HG02884 (cell line): ENCODE data around the gene SORBS2.
"Not testable (repeated sequence)": the region's sequence is repeated elsewhere in the genome, so short reads cannot be mapped to it uniquely, and the experiment has no call there.

Experiments
- ATAC-seq: cut with Tn5 transposase; IDR thresholded peaks from one replicate; pipeline ENCODE4 v1.9.1; 2021; ENCODE audit warnings: mild to moderate bottlenecking, moderate library complexity; ENCODE audit not compliant: unreplicated experiment

Gene SORBS2

DNA sequence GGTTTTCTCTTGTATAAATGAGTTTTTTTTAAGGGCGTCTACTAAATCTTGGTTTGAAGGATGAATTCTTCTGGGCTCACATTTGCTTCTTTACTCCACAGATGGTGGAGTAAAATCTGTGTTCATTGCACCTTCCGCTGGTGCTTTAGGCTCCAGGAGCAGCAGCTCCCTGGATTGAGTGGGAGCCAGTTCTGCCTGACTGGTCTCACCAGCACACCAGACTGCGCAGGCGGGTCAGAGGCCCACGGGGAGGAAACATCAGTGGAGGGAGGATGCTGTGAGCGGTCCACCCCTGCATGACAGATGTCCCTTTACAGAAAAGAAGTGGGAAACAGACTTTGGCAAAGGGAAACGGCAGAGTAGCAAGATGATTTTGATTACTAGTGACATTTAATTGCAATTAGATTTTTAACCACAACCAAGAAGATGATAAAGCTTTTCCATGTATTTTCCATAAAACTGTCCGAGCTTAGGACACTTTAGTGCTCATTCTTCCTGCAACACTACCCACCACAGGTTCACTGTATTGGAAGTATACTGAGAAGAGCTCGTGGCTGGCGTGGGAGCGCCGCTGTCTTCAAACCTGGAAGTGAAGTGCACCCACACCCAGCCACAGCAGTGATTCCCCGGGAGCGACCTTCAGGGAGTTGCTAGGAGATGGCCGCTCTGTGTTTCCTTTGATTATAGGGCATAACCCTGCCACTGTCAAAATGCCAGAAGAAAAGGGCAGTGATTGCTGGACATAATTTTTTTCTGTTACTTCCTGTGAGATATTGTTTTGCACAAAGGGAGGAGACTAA, 95.2 kb downstream of the SORBS2 start:
- ATAC-seq, result no peak

DNA sequence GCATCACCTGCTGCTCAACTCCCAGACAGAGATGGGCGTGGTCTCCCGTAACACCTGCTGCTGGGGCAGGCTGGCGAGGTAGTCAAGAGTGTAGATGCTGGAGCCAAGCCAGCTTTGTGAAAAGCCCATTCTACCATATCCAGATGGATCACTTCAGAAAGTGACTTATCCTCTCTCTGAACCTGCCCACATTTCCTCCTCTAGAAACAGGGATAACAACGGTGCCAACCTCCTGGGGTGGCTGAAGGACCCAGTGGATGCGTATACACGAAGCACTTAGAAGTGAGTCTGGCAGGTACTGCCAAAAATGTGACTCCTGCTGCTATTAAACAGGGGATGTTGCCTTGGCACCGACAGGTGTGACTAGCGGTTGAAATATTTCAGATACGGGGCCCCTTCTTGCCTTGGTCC, 95.8 kb downstream of the SORBS2 start:
- no peak for ATAC-seq

DNA sequence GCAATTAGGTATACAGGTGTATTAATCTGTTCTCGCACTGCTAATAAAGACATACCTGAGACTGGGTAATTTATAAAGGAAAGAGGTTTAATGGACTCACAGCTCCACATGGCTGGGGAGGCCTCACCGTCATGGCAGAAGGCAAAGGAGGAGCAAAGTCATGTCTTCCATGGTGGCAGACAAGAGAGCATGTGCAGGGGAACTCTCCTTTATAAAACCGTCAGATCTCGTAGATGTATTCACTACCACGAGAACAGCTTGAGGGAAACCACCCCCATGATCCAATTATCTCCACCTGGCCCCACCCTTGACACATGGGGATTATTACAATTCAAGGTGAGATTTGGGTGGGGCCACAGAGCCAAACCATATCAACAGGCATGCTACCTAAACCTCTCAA, 97.5 kb downstream of the SORBS2 start:
- ATAC-seq, result not testable (repeated sequence)

DNA sequence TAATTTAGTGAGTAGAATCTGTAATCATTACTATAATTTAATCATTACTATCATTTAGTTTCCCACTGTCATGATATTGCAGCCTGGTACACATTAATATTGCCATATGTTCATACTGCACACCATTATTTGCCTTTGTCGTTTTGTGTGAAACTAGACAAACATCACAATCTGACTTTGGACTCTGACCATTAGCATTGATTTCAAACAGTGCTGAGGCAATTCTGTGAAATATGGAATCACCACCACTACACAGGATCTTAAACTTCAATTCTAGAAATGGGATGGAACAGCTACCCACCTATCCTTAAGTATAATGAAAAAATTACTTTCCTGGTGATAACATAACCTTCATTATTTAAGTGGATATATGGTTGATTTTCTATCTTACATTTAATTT, 98.3 kb downstream of the SORBS2 start:
- ATAC-seq, result no peak

DNA sequence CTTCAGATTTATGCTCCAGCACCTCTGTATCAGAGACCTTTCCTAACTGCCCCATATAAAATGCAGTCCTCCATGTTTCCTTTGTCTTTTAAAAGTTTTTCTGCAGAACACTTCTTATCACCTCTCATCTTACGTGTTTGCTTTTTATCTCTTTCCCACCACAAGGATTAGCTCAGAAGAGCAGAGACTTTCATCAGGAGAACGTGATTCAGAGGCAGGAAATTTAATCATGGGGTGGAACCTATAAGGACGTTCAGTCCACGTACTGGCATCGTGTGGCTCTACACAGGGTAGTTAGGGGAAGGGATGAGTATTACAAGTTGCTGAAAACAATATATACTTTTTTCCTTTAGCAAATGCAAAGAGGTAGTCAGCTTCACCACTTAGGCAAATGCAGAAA, 98.7 kb downstream of the SORBS2 start:
- no peak for ATAC-seq

DNA sequence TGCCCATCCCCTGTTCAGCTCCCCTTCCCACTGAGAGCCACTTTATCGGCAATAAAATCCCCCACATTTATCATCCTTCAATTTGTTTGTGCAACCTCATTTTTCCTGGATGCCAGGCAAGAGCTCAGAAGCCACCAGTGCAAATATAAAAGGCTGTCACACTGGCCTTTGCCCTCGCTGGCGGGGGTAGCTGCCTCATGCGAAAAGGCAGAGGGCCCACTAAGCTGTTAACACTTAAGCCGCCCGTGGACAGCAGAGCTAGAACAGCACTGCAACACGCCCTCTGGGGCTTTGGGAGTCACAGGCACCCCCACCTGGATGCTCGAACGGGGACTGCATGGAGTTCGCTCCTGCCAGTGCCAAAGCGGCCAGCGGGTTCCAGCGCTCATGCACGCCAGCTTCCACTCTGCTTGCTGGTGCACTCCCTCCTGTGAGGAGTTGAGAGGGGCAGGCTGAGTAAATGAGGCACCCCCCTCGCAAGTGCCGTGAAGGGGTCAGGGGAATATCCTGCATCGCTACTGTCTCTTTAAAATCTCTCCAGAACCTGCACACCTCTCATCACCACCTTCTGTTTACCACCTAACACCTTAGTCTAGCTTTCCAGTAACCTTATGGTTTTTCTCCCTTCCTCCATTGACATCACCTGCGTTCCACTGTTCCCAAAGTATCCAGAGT, 99.5 kb downstream of the SORBS2 start:
- ATAC-seq, result no peak

DNA sequence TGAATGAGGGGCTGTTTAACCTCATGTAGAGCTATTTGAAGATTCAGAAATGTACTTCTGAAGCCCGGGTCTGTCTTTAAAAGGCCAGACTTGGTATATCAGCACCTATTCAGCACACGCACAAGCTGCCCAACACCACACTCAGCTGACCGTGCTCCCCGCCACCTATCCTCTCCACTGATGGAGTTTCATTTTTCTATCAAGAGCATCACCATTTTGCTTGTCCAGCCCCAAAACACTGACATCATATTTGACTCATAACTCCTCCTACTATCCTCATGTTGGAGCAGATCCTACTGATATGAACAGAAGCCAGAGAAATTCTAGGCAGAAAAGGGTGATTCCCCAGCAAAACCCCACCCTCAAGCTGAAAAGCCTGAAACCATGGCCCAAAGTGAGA, 100.3 kb downstream of the SORBS2 start:
- ATAC-seq, result no peak

DNA sequence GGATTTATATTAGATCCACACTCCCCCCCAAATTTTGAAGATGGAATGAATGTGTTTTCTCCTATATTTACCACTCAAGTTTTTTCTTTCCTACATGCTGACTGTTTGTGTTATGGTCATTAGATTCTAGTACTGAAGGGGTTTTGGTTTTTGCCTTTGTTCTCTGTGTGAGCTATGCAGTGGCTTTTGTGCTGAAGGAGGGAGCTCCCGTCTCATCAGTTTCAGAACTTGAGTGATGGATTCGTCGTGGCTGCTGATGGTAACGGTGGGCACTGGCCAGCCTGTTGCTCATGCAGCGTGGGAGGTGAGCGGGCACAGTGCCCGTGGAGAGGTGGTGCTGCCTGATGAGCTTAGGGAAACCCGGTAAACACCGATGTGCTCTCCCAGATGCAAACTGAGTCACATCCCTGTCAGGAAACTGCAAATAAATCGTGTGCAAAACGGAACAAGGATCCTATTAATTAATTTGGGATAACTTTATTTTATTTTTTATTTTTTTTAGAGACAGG, 101.5 kb downstream of the SORBS2 start:
- no peak for ATAC-seq

DNA sequence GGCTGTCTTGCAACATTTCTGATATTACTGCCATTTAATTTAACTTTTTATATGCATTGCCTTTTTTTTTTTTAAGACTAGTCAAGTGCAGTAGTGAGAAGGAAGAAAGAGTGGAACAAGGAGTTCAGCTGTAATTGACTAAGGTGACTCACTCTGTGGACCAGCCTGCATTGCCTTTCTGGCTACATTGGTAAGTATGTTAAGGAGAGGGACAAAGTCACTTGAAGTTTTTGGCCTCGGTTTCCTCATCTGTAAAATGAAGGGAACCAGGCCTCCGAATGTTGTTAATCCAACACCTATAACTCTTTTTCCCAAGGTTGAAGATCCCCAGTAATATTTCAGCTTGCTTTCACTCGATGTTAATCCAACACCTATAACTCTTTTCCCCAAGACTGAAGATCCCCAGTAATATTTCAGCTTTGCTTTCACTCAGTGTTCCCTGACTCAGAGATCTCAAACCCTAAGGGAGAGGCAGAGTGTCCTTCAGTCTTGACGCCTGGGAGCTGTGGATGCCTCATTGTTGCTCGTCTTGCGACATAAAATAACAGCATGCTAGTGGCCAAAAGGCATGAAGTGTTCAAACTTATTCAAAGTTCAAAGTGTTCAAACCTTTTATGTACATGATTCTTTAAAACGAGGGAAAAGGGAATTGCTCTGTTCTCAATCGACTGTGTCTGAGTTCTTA, 102.0 kb downstream of the SORBS2 start:
- ATAC-seq, result no peak

DNA sequence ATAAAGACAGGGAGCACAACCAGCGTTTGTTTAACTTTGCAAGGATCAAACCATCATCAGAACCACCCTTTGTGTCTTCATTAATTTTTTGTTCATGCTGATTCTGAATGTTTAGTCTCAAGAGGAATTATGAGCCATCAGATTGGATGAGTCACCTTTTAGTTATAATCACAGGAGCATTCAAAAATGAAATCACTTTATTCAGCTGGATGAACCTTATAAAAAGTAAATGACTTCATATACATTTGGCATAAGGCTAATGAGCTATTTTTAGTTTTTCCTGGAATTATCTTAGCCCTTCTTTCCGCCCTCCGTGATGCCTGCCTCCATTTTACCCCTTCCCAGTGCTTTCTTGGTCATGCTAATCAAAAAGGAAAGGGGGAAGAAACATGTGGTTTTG, 103.6 kb downstream of the SORBS2 start:
- ATAC-seq, result no peak

DNA sequence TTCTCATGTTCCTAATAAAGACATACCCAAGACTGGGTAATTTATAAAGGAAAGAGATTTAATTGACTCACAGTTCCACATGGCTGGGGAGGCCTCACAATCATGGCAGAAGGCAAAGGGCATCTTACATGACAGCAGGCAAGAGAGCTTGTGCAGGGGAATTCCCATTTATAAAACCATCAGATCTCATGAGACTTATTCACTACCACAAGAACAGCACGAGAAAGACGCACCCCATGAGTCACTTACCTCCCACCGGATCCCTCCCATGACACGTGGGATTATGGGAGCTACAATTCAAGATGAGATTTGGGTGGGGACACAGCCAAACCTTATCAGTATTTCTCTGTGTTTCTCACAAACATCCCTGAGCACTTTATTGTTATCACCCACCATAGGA, 104.4 kb downstream of the SORBS2 start:
- ATAC-seq, result peak; percentile 55

DNA sequence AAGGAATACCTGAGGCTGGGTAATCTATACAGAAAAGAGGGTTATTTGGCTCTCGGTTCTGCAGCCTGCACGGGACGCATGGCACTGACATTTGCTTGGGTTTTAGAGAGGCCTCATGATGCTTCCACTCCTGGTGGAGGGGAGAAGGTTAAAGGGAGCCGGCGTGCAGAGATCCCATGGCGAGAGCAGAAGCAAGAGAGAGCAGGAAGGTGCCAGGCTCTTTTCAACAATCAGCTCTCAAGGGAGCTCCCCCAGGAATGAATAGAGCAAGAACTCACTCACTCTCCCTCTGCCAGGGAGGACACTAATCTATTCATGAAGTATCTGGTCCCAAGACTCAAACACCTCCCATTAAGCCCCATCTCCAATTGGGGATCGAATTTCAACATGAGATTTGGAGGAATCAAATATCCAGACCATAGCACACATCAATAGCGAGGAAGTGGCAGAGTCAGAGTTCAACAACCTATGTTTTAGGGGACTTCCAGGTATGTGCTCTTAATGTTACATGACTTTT, 109.8 kb downstream of the SORBS2 start:
- ATAC-seq, result no peak

DNA sequence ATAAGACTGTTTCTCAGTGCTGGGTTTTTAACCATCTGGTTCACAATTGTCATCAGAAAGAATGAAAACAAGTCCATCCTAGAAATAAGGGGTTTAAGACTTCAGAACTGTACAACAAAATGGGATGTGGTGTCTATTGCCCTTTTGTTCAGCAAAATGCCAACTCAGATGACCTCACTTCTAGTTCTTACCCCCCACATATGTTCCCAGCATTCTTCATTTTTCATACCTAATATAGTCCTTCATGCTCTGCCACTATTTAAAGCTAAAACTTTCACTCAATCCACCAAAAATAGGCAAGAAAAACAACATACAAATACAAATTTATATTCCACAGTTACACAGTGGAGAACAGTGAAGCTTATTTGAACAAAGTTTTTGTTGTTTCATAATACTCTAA, 111.4 kb downstream of the SORBS2 start:
- ATAC-seq, result no peak

DNA sequence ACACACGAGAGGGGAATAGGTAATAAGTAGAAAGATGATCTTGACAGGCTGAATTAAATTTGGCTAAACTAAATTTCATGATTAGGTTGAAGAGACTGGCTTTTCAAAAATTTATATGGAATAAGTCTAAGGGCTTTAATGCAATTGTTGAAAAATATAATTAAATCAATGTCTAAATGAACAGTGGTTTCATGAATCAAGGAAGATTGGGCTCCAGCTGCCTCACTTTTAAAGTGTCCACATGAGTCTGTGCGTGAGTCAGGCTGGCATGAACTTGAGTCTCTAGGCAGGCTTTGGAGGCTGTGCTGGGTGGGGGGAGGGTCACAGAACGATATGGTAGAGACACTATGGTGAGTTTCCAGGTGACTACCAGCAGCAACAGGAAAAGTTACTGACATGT, 111.9 kb downstream of the SORBS2 start:
- no peak for ATAC-seq

DNA sequence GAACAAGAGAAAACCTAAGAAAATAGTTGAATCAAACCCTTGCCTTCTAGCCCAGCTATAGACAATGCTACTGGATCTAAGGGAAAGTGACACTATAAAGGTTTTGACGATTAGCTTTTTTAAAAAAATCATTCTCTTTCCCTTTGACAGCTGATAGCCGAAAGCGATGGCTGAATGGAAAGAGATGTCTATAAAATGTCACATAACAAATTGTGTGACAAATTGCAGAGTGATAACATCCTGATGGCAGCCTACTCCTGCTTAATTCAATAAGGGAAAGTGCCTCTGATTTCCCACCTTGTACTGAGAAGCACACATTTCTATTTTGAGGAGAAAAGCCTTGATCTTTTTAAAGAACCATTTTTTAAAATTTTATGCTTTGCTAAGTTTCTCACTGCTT, 114.5 kb downstream of the SORBS2 start:
- no peak for ATAC-seq

DNA sequence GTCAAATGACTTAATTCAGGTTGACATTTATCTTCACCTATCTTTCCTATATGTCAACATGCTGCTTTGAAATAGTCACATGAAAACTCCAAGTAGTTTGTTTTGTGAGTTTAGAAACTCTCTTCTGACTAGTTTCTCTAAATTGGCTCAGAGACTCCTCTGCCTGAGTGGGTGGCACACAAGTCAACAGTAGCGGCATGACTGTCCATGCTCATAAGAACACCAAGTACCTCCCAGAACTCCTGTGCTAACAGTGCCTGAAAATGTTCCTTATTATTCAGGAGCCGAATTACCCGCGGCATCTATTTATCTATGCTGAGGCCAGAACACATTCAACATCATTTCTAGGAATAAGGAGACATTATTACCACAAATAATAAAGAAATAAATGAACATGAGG, 116.3 kb downstream of the SORBS2 start:
- no peak for ATAC-seq

DNA sequence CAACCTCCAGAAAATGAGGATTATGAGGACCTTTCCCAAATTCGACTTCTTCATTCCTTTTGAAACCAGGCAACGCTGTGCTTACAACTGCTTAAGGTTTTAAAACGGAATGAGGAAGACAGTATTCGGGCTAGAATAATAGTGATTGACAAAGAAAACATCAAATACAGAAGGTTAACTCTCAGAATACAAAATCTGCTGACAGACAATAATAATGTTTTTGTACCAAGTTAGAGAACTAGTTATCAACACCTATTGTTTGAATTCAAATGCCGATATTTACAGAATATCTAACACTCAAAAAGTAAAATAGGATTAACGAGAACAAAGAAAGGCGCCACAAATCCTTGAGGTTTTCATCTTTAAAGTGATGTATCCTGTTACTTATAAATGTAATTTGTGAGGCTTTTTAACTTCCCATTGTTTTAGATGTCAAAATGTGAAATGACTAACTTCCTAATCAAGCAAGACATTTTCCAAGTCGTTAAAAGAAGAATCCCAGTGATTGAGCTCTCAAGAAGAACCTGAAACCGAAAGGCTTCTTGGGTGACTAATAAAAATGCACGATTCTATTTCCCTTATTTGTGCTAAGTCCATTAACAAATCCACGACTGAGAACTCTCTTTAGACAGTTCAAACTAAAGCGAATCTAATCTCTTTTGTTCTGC, 118.3 kb downstream of the SORBS2 start:
- no peak for ATAC-seq

DNA sequence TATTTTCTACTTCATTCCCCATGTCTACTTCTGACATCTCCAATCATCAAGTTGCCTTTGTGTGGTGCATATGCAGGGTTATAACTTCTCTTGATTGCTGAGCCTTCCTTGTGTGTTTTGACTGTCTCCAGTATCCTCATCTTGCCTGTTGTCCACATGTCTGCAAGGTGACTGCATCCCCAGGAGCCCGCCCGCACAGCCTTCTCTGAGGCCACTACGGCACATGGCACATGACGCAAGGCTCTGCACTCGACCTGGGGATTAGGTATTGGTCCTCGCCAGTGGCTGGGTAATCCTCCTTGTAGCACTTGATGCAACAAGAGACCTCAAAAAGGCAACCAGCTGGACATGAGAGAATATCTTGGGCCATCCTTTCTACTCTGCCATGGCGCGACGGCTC, 122.6 kb downstream of the SORBS2 start:
- no peak for ATAC-seq

DNA sequence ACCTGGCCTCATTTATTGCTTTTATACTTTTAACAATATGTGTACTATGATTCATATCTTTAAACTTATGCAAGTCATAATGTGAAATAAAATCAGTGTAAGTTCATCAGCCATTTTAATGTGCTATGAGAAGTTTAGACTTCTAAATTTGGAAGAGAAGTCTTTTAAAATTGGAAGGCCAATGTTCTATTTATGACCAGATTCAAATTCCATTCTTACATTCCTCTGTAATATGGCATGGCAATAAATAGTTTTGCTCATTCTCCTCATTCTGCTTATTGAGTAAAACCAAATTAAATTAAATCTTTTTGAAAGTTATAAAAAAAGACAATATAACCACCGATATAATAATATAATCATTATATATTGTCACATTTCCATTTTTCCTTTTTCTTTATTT, 126.2 kb downstream of the SORBS2 start:
- no peak for ATAC-seq

DNA sequence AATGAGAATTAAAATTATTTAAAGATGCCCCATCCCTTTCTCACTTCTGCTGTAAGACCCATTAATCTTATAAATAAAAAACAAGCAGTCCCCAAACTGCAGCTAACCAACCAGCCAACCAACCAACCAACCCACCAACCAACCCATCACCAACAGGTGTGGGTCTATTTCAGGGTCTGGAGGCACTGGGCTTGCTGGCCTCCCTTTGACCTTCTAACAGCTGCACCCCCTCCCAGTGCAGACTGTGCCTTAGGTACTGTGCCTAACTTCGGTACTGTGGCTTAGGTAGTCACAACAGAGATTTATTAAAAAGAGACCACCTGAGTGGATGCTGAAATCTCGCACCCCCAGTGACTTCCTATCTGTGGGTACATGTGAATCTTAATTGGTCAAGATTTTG, 128.1 kb downstream of the SORBS2 start:
- no peak for ATAC-seq

DNA sequence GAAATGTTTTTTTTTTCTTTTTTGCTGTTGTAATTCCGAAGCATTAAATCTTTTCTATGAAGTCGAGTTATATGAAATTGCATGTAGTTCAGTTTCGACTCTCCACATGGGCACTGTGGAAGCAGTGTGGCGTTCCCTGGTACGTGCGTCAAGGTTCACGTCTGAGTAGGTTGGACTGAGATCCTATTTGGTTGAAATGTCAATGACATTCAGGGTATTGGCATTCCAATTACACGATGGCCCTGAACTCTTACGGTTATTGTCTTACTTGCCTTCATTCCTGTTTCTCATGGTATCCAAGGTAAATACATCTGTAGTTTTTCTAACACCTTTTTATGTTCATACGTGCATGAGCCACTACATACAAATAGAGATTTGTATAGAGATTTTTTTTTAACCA, 128.8 kb downstream of the SORBS2 start:
- no peak for ATAC-seq
